Rectal smooth muscle tissue (tissue), 1 donor: ENCODE results near the gene RNASEH1.
A peak's percentile ranks its signal among the peaks of the same experiment; 100 is the strongest.
"Not testable (repeated sequence)": the region's sequence is repeated elsewhere in the genome, so short reads cannot be mapped to it uniquely, and the experiment has no call there.

Experiments used
- H3K27ac ChIP-seq: one replicate; pipeline ENCODE4 v1.7.0; 2013; ENCODE audit warnings: low read depth, low read length, inconsistent platforms
- H3K27me3 ChIP-seq: one replicate; pipeline ENCODE4 v1.7.0; 2013; ENCODE audit warnings: low read length; ENCODE audit not compliant: control insufficient read depth, insufficient read depth
- H3K36me3 ChIP-seq: one replicate; pipeline ENCODE4 v1.7.0; 2013; ENCODE audit warnings: low read length; ENCODE audit not compliant: control insufficient read depth, insufficient read depth
- H3K4me1 ChIP-seq: one replicate; pipeline ENCODE4 v1.7.0; 2013; ENCODE audit warnings: low read length; ENCODE audit not compliant: control insufficient read depth, insufficient read depth
- H3K4me3 ChIP-seq: one replicate; pipeline ENCODE4 v1.7.0; 2013; ENCODE audit warnings: low read length
- H3K9ac ChIP-seq: one replicate; pipeline ENCODE4 v1.7.0; 2013; ENCODE audit warnings: low read length

Gene RNASEH1

DNA sequence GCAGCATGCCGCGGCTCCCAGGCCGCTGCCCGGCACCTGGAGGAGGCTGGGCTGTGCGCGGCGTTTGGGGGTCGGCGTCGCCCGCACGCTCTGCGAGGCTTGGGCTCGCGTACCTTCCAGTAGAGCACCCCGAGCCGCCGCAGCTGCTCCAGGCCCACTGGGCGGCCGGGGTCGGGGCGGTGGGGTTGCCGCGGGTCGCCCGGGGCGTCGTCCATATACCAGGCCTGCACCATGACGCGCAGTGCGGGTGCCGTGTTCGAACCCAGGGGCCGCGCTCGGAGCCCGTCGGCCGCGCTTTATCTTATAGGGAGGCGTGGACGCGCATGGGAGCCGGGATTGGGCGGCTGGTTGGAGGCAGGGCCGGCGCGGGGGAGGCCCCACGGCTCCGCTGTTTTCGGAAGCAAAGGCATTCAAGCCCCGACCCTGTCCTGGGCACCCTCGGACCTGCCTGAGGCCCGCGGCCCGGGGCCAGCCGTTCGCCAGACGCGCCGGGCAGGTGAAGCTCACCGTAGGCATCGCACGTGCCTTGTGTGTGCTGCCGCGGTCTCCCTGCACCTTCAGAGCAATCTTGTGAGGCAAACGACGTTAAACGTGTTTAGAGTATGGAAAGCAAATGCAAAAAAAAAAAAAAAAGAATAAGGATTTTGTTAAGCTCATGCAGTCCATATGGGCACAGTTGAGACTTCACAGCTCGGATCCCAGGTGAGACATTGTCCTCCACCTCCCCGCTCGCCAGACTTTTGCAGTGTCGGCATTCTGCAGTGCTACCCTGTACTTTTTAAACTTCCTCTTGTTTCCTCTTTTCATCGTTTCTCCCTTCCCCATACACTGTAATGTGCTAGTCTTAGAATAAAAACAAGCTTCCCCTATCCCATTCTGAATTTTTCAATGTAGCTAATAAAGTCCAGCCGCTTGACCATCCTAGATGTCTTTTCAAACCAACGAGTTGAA lies 38.6 kb downstream of the RNASEH1 start, which contains the start of gene ADI1:
TSS of gene ADI1 (minus strand) at position 277 of the 951 bp plus-strand sequence. CDS start at position 233, 44 bp downstream.
- H3K4me1 ChIP-seq, result peaks cover 28% of the 10 kb centered on the region
- no peaks in the 10 kb centered on the region for H3K27me3 ChIP-seq
- H3K4me3 ChIP-seq, result peak within 1 kb of the TSS; percentile 87
- peak within 1 kb of the TSS; percentile 59 for H3K9ac ChIP-seq
- H3K36me3 ChIP-seq, result no peaks in the 10 kb centered on the region
- peak within 1 kb of the TSS; percentile 99 for H3K27ac ChIP-seq

DNA sequence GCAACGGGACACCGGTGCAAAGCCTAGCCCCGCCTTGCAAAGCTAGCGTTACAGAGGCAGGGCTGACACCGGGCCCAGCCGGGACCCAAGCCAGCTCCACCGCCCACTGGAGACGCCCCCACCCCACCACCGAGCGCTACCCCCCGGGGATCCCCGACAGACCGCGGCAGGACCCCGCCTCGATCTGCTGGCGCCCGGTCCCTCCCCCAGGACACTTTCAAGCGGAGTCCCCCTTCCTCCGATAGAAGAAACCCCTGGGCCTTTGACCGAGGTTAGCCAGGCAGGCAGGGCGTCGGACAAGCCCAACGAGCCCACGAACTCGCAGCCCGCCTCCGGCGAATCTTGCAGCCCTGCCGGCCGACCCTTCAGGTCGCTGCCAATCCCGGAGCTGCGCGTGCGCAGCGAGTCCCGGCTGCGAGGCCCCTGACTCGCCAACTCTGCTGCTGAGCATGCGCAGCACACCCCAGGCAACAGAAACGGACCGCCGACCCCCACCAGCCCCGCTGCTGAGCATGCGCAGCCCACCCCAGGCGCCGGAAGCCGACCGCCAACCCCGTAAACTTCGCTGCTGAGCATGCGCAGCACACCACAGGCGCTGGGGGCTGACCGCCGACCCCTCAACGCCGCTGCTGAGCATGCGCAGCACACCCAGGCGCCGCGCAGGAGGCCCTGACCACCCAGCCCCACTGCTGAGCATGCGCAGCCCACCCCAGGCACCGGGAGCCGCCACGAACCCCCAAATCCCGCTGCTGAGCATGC lies 39.5 kb downstream of the RNASEH1 start:
- Histone ChIP-seq H3K9ac (peak overlapping the region; percentile 59), H3K36me3 (no peaks in the 10 kb centered on the region), H3K27me3 (no peaks in the 10 kb centered on the region), H3K27ac (peak overlapping the region; percentile 99), H3K4me1 (peaks cover 21% of the 10 kb centered on the region), H3K4me3 (peak overlapping the region; percentile 87)

- Histone ChIP-seq H3K4me1 (peaks cover 17% of the 10 kb centered on the region), H3K4me3 (peak overlapping the region; percentile 87), H3K27ac (peak overlapping the region; percentile 99), H3K36me3 (peaks cover 2% of the 10 kb centered on the region), H3K27me3 (no peaks in the 10 kb centered on the region), H3K9ac (peak overlapping the region; percentile 59)
Measured at GRCh38 chr2:3517948-3518495, 40.1 kb downstream of the RNASEH1 start.

DNA sequence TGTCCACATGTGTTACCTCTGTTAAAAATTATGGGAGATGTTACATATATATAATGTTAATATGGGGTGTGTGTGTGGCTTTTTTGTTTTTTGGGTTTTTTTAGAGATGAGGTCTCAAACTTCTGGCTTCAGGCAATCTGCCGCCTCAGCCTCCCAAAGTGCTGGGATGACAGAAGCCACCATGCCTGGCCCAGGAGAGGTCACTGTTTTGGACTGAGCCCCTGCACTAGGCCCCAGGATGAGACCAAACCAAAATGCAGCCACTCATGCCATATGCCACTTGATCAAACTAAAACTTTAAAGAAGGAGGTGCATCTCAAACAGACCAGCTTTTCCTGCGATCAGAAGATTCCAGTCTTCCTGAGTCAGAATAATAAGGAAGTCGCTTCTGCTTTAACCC lies 41.3 kb downstream of the RNASEH1 start:
- H3K27me3 ChIP-seq, result no peaks in the 10 kb centered on the region
- H3K9ac ChIP-seq, result no peak overlapping the region
- peaks cover 10% of the 10 kb centered on the region for H3K4me1 ChIP-seq
- H3K36me3 ChIP-seq, result peaks cover 10% of the 10 kb centered on the region
- H3K4me3 ChIP-seq, result no peak overlapping the region
- no peak overlapping the region for H3K27ac ChIP-seq

- H3K9ac ChIP-seq, H3K27ac ChIP-seq, H3K27me3 ChIP-seq, H3K4me1 ChIP-seq, H3K4me3 ChIP-seq: not testable (repeated sequence)
- peaks cover 15% of the 10 kb centered on the region for H3K36me3 ChIP-seq
Measured at GRCh38 chr2:3515438-3515837, 42.7 kb downstream of the RNASEH1 start.

GRCh38 chr2:3513026-3513810 lies 44.9 kb downstream of the RNASEH1 start:
- no peak overlapping the region for H3K4me3 ChIP-seq
- H3K27ac ChIP-seq, result no peak overlapping the region
- H3K36me3 ChIP-seq, result peaks cover 15% of the 10 kb centered on the region
- H3K9ac ChIP-seq, result no peak overlapping the region
- H3K27me3 ChIP-seq, result no peaks in the 10 kb centered on the region
- peaks cover 4% of the 10 kb centered on the region for H3K4me1 ChIP-seq

GRCh38 chr2:3512086-3512485 lies 46.0 kb downstream of the RNASEH1 start:
- H3K4me3 ChIP-seq, result no peak overlapping the region
- H3K9ac ChIP-seq, result no peak overlapping the region
- no peak overlapping the region for H3K27ac ChIP-seq
- H3K27me3 ChIP-seq, result no peaks in the 10 kb centered on the region
- H3K36me3 ChIP-seq, result peaks cover 15% of the 10 kb centered on the region
- no peaks in the 10 kb centered on the region for H3K4me1 ChIP-seq

GRCh38 chr2:3505771-3506170 lies 52.4 kb downstream of the RNASEH1 start:
- Histone ChIP-seq H3K4me3 (no peak overlapping the region), H3K27ac (no peak overlapping the region), H3K4me1 (no peaks in the 10 kb centered on the region), H3K9ac (no peak overlapping the region), H3K36me3 (peaks cover 17% of the 10 kb centered on the region), H3K27me3 (no peaks in the 10 kb centered on the region)

DNA sequence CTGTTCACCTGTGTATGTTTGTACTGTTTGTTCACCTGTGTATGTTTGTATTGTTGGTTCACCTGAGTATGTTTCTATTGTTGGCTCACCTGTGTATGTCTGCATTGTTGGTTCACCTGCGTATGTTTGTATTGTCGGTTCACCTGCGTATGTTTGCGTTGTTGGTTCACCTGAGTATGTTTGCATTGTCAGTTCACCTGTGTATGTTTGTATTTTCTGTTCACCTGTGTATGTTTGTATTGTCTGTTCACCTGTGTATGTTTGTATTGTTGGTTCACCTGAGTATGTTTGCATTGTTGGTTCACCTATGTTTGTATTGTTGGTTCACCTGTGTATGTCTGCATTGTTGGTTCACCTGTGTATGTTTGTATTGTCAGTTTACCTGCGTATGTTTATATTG lies 53.4 kb downstream of the RNASEH1 start:
- no peak overlapping the region for H3K4me3 ChIP-seq
- H3K27me3 ChIP-seq, result no peaks in the 10 kb centered on the region
- no peak overlapping the region for H3K27ac ChIP-seq
- no peaks in the 10 kb centered on the region for H3K4me1 ChIP-seq
- no peak overlapping the region for H3K9ac ChIP-seq
- peaks cover 25% of the 10 kb centered on the region for H3K36me3 ChIP-seq

DNA sequence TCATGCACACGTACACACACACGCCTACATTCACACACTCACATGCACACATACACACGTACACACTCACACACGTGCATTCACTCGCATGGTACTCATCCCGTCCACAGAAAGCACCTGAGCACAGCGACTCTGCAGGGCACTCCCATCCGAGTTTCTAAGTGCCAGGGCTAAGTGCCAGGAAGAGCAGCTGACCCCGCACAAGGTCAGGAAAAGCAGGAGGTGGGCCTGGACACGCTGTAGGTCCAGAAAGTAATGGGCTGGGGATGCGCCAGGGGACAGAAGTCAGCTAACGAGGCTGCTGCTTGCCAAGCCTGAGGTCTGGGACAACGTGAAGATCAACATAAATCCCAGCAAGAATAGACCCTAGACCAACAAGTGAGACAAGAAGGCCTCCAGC lies 54.6 kb downstream of the RNASEH1 start:
- Histone ChIP-seq H3K36me3 (peaks cover 33% of the 10 kb centered on the region), H3K9ac (no peak overlapping the region), H3K27ac (no peak overlapping the region), H3K27me3 (no peaks in the 10 kb centered on the region), H3K4me3 (no peak overlapping the region), H3K4me1 (no peaks in the 10 kb centered on the region)

- H3K4me3 ChIP-seq, result no peak overlapping the region
- no peak overlapping the region for H3K9ac ChIP-seq
- H3K27me3 ChIP-seq, result no peaks in the 10 kb centered on the region
- peaks cover 36% of the 10 kb centered on the region for H3K36me3 ChIP-seq
- H3K27ac ChIP-seq, result no peak overlapping the region
- no peaks in the 10 kb centered on the region for H3K4me1 ChIP-seq
Measured at GRCh38 chr2:3503046-3503445, 55.1 kb downstream of the RNASEH1 start.
